Measurements from ENCODE around the gene SHE. TPM values are rescaled to one million over a fixed set of nuclear protein-coding genes. Genes with fewer than 3 reads are reported as not detected.

SHE gene
- polyA plus RNA-seq, 4 donors: 0.67 to 15.5 (median 3.3) TPM

GRCh38 chr1:154456631-154457030, 45.6 kb downstream of the SHE start:
- no peak overlapping the region for H3K27ac ChIP-seq (ENCODE audit: low read depth in 1 of 3, low read length in 2 of 3)
- no peaks in the 10 kb centered on the region for H3K4me1 ChIP-seq (ENCODE audit: control insufficient read depth in 3 of 3, insufficient read depth in 2 of 3, low read depth in 1 of 3, low read length in 2 of 3)
- 91 to 96% (median 95%) methylated on average over 6 of the region's 6 CpGs for WGBS, 3 donors
- peaks cover 0 to 5% (median 0%) of the 10 kb centered on the region in 3 donors for H3K27me3 ChIP-seq (ENCODE audit: control insufficient read depth in 3 of 3, insufficient read depth in 3 of 3, low read length in 3 of 3)
- no peak for FAIRE-seq
- no peaks in the 10 kb centered on the region for H3K9me3 ChIP-seq (ENCODE audit: control insufficient read depth in 2 of 2, insufficient read depth in 1 of 2, low read depth in 1 of 2, low read length in 1 of 2)
- no peak overlapping the region for H3K4me3 ChIP-seq (ENCODE audit: low read depth in 1 of 3, low read length in 3 of 3)
- peaks cover 0 to 11% (median 6%) of the 10 kb centered on the region in 3 donors for H3K36me3 ChIP-seq (ENCODE audit: control insufficient read depth in 3 of 3, insufficient read depth in 2 of 3, low read depth in 1 of 3, low read length in 3 of 3)
- DNase-seq: no peak

- FAIRE-seq (no peak), DNase-seq (no peak)
- 89 to 94% (median 92%) methylated on average over 5 of the region's 5 CpGs for WGBS, 3 donors
- H3K9me3 ChIP-seq (ENCODE audit: control insufficient read depth in 2 of 2, insufficient read depth in 1 of 2, low read depth in 1 of 2, low read length in 1 of 2): no peaks in the 10 kb centered on the region
- H3K4me1 ChIP-seq (ENCODE audit: control insufficient read depth in 3 of 3, insufficient read depth in 2 of 3, low read depth in 1 of 3, low read length in 2 of 3): no peaks in the 10 kb centered on the region
- H3K27ac ChIP-seq (ENCODE audit: low read depth in 1 of 3, low read length in 2 of 3): no peak overlapping the region
- H3K27me3 ChIP-seq (ENCODE audit: control insufficient read depth in 3 of 3, insufficient read depth in 3 of 3, low read length in 3 of 3): peaks cover 0 to 5% (median 0%) of the 10 kb centered on the region in 3 donors
- no peak overlapping the region for H3K4me3 ChIP-seq (ENCODE audit: low read depth in 1 of 3, low read length in 3 of 3)
- peaks cover 0 to 13% (median 6%) of the 10 kb centered on the region in 3 donors for H3K36me3 ChIP-seq (ENCODE audit: control insufficient read depth in 3 of 3, insufficient read depth in 2 of 3, low read depth in 1 of 3, low read length in 3 of 3)
These were observed 47.7 kb downstream of the SHE start for GRCh38 chr1:154454386-154455120.

- no peaks in the 10 kb centered on the region for H3K9me3 ChIP-seq (ENCODE audit: control insufficient read depth in 2 of 2, insufficient read depth in 1 of 2, low read depth in 1 of 2, low read length in 1 of 2)
- H3K4me1 ChIP-seq (ENCODE audit: control insufficient read depth in 3 of 3, insufficient read depth in 2 of 3, low read depth in 1 of 3, low read length in 2 of 3): no peaks in the 10 kb centered on the region
- no peak overlapping the region for H3K4me3 ChIP-seq (ENCODE audit: low read depth in 1 of 3, low read length in 3 of 3)
- DNase-seq (peak; percentile 48 to 74), FAIRE-seq (no peak)
- H3K27me3 ChIP-seq (ENCODE audit: control insufficient read depth in 3 of 3, insufficient read depth in 3 of 3, low read length in 3 of 3): peaks cover 0 to 5% (median 0%) of the 10 kb centered on the region in 3 donors
- H3K36me3 ChIP-seq (ENCODE audit: control insufficient read depth in 3 of 3, insufficient read depth in 2 of 3, low read depth in 1 of 3, low read length in 3 of 3): peaks cover 0 to 13% (median 4%) of the 10 kb centered on the region in 3 donors
- 60 to 62% (median 60%) methylated on average over 5 of the region's 5 CpGs for WGBS, 3 donors
- no peak overlapping the region for H3K27ac ChIP-seq (ENCODE audit: low read depth in 1 of 3, low read length in 2 of 3)
These were observed 48.4 kb downstream of the SHE start for GRCh38 chr1:154453574-154454352.

GRCh38 chr1:154453161-154453560, 49.1 kb downstream of the SHE start:
- H3K4me3 ChIP-seq (ENCODE audit: low read depth in 1 of 3, low read length in 3 of 3): no peak overlapping the region
- H3K27me3 ChIP-seq (ENCODE audit: control insufficient read depth in 3 of 3, insufficient read depth in 3 of 3, low read length in 3 of 3): peaks cover 0 to 7% (median 0%) of the 10 kb centered on the region in 3 donors
- no peaks in the 10 kb centered on the region for H3K9me3 ChIP-seq (ENCODE audit: control insufficient read depth in 2 of 2, insufficient read depth in 1 of 2, low read depth in 1 of 2, low read length in 1 of 2)
- no peak overlapping the region for H3K27ac ChIP-seq (ENCODE audit: low read depth in 1 of 3, low read length in 2 of 3)
- H3K4me1 ChIP-seq (ENCODE audit: control insufficient read depth in 3 of 3, insufficient read depth in 2 of 3, low read depth in 1 of 3, low read length in 2 of 3): no peaks in the 10 kb centered on the region
- peaks cover 0 to 13% (median 2%) of the 10 kb centered on the region in 3 donors for H3K36me3 ChIP-seq (ENCODE audit: control insufficient read depth in 3 of 3, insufficient read depth in 2 of 3, low read depth in 1 of 3, low read length in 3 of 3)
- DNase-seq: no peak
- 86 to 91% (median 90%) methylated on average over 5 of the region's 5 CpGs for WGBS, 3 donors
- no peak for FAIRE-seq

- FAIRE-seq (no peak), DNase-seq (no peak)
- H3K4me1 ChIP-seq (ENCODE audit: control insufficient read depth in 3 of 3, insufficient read depth in 2 of 3, low read depth in 1 of 3, low read length in 2 of 3): no peaks in the 10 kb centered on the region
- peaks cover 0 to 10% (median 0%) of the 10 kb centered on the region in 3 donors for H3K27me3 ChIP-seq (ENCODE audit: control insufficient read depth in 3 of 3, insufficient read depth in 3 of 3, low read length in 3 of 3)
- no peak overlapping the region for H3K27ac ChIP-seq (ENCODE audit: low read depth in 1 of 3, low read length in 2 of 3)
- H3K9me3 ChIP-seq (ENCODE audit: control insufficient read depth in 2 of 2, insufficient read depth in 1 of 2, low read depth in 1 of 2, low read length in 1 of 2): no peaks in the 10 kb centered on the region
- peaks cover 0 to 14% (median 2%) of the 10 kb centered on the region in 3 donors for H3K36me3 ChIP-seq (ENCODE audit: control insufficient read depth in 3 of 3, insufficient read depth in 2 of 3, low read depth in 1 of 3, low read length in 3 of 3)
- no peak overlapping the region for H3K4me3 ChIP-seq (ENCODE audit: low read depth in 1 of 3, low read length in 3 of 3)
- 73 to 88% (median 84%) methylated on average over 7 of the region's 7 CpGs for WGBS, 3 donors
These were observed 53.8 kb downstream of the SHE start for GRCh38 chr1:154448331-154448811.

- Histone ChIP-seq H3K4me3 (ENCODE audit: low read depth in 1 of 3, low read length in 3 of 3) (no peak overlapping the region), H3K27ac (ENCODE audit: low read depth in 1 of 3, low read length in 2 of 3) (no peak overlapping the region), H3K9me3 (ENCODE audit: control insufficient read depth in 2 of 2, insufficient read depth in 1 of 2, low read depth in 1 of 2, low read length in 1 of 2) (no peaks in the 10 kb centered on the region), H3K36me3 (ENCODE audit: control insufficient read depth in 3 of 3, insufficient read depth in 2 of 3, low read depth in 1 of 3, low read length in 3 of 3) (peaks cover 0 to 12% (median 4%) of the 10 kb centered on the region in 3 donors), H3K4me1 (ENCODE audit: control insufficient read depth in 3 of 3, insufficient read depth in 2 of 3, low read depth in 1 of 3, low read length in 2 of 3) (no peaks in the 10 kb centered on the region), H3K27me3 (ENCODE audit: control insufficient read depth in 3 of 3, insufficient read depth in 3 of 3, low read length in 3 of 3) (peaks cover 0 to 6% (median 0%) of the 10 kb centered on the region in 3 donors)
- 94 to 98% (median 97%) methylated on average over 6 of the region's 6 CpGs for WGBS, 3 donors
- DNase-seq: no peak
- FAIRE-seq: no peak
These were observed 55.4 kb downstream of the SHE start for GRCh38 chr1:154446789-154447188.

GRCh38 chr1:154446292-154446691, 55.9 kb downstream of the SHE start:
- no peak for FAIRE-seq
- 78 to 88% (median 81%) methylated on average over 10 of the region's 10 CpGs for WGBS, 3 donors
- H3K27ac ChIP-seq (ENCODE audit: low read depth in 1 of 3, low read length in 2 of 3): peak overlapping the region in 1 of 3 donors; percentile 7

GRCh38 chr1:154445040-154445472, 57.2 kb downstream of the SHE start:
- peaks cover 0 to 9% (median 3%) of the 10 kb centered on the region in 3 donors for H3K36me3 ChIP-seq (ENCODE audit: control insufficient read depth in 3 of 3, insufficient read depth in 2 of 3, low read depth in 1 of 3, low read length in 3 of 3)
- H3K4me1 ChIP-seq (ENCODE audit: control insufficient read depth in 3 of 3, insufficient read depth in 2 of 3, low read depth in 1 of 3, low read length in 2 of 3): no peaks in the 10 kb centered on the region
- DNase-seq (no peak), FAIRE-seq (no peak)
- WGBS, 3 donors: 49 to 67% (median 64%) methylated on average over 7 of the region's 7 CpGs
- peak overlapping the region in 1 of 3 donors; percentile 38 for H3K27ac ChIP-seq (ENCODE audit: low read depth in 1 of 3, low read length in 2 of 3)
- H3K4me3 ChIP-seq (ENCODE audit: low read depth in 1 of 3, low read length in 3 of 3): no peak overlapping the region
- peaks cover 0 to 6% (median 0%) of the 10 kb centered on the region in 3 donors for H3K27me3 ChIP-seq (ENCODE audit: control insufficient read depth in 3 of 3, insufficient read depth in 3 of 3, low read length in 3 of 3)
- no peaks in the 10 kb centered on the region for H3K9me3 ChIP-seq (ENCODE audit: control insufficient read depth in 2 of 2, insufficient read depth in 1 of 2, low read depth in 1 of 2, low read length in 1 of 2)

More at GRCh38 chr1:154446292-154446691, 55.9 kb downstream of the SHE start:
- Histone ChIP-seq H3K27me3 (ENCODE audit: control insufficient read depth in 3 of 3, insufficient read depth in 3 of 3, low read length in 3 of 3) (peaks cover 0 to 6% (median 0%) of the 10 kb centered on the region in 3 donors), H3K4me3 (ENCODE audit: low read depth in 1 of 3, low read length in 3 of 3) (no peak overlapping the region), H3K36me3 (ENCODE audit: control insufficient read depth in 3 of 3, insufficient read depth in 2 of 3, low read depth in 1 of 3, low read length in 3 of 3) (peaks cover 0 to 12% (median 3%) of the 10 kb centered on the region in 3 donors), H3K4me1 (ENCODE audit: control insufficient read depth in 3 of 3, insufficient read depth in 2 of 3, low read depth in 1 of 3, low read length in 2 of 3) (no peaks in the 10 kb centered on the region), H3K9me3 (ENCODE audit: control insufficient read depth in 2 of 2, insufficient read depth in 1 of 2, low read depth in 1 of 2, low read length in 1 of 2) (no peaks in the 10 kb centered on the region)
- no peak for DNase-seq
